Esophagus squamous epithelium (tissue), 5 donors: Measurements from ENCODE around the gene EPHA4. TPM values are rescaled to one million over a fixed set of nuclear protein-coding genes. Genes with fewer than 3 reads are reported as not detected.

Source experiments
- DNase-seq: peaks from one replicate; lab custom pipeline; 2025; lab: John Stamatoyannopoulos, UW
- H3K27ac ChIP-seq, 4 donors: fragments of 200-600 bp; sonication (generic); one replicate each; pipeline ENCODE4 v1.5.1; 2016 to 2019; ENCODE audit warnings: mild to moderate bottlenecking in 1 of 4
- H3K27me3 ChIP-seq, 4 donors: fragments of 200-600 bp; sonication (generic); 1 replicate in 3 of 4; 2 replicates in 1 of 4; pipeline versions ENCODE4 v1.5.1 to v1.6.0; 2017 to 2021; ENCODE audit warnings: antibody characterized with exemption in 1 of 4
- H3K36me3 ChIP-seq, 3 donors: fragments of 200-600 bp; sonication (generic); one replicate each; pipeline ENCODE4 v1.5.1; 2016 to 2019
- H3K4me1 ChIP-seq, 3 donors: fragments of 200-600 bp; sonication (generic); one replicate each; pipeline ENCODE4 v1.5.1; 2017 to 2019
- H3K4me3 ChIP-seq, 4 donors: fragments of 200-600 bp; sonication (generic); 1 replicate in 3 of 4; 2 replicates in 1 of 4; pipeline ENCODE4 v1.5.1; 2016 to 2019; ENCODE audit warnings: mild to moderate bottlenecking in 2 of 4, moderate library complexity in 1 of 4
- H3K9me3 ChIP-seq, 3 donors: fragments of 200-600 bp; sonication (generic); one replicate each; pipeline ENCODE4 v1.5.1; 2016 to 2019
- CTCF ChIP-seq, 6 experiments: fragments of 450-650 bp in 4 of 6; fragments of 200-600 bp in 2 of 6; sonication (generic) in 2 of 6; IDR thresholded peaks; one replicate each; pipeline ENCODE4 v1.5.1; 2016 to 2019; ENCODE audit warnings: antibody characterized with exemption in 6 of 6, mild to moderate bottlenecking in 4 of 6, moderate library complexity in 4 of 6
- POLR2A ChIP-seq, 4 donors: fragments of 450-650 bp; IDR thresholded peaks; one replicate each; pipeline ENCODE4 v1.6.1; 2017; ENCODE audit warnings: antibody characterized with exemption in 4 of 4, mild to moderate bottlenecking in 4 of 4, moderate library complexity in 3 of 4
- WGBS, 2 donors: methylation state at CpG; one replicate each; pipeline ENCODE4 v1.1.5; 2018; 5-methylcytosine and 5-hydroxymethylcytosine counted together
- intact Hi-C: fragments of 100-400 bp; cut with DNase I; formaldehyde crosslinking; loops from one replicate; pipeline ENCODE4 v1.15.0; 2022
- total RNA-seq, 4 donors: library from RNA; depleted of rRNA; stranded (reverse); fragments of >200 nt; gene quantifications; one replicate each; pipeline ENCODE4 v1.1.0, GENCODE V29; 2016
- donor health status: DM: yes; HTN: yes; CAD: no.

Gene EPHA4
- total RNA-seq, 4 donors from 2014 or later = 5.9 to 30.3 (median 25.2) TPM

DNA sequence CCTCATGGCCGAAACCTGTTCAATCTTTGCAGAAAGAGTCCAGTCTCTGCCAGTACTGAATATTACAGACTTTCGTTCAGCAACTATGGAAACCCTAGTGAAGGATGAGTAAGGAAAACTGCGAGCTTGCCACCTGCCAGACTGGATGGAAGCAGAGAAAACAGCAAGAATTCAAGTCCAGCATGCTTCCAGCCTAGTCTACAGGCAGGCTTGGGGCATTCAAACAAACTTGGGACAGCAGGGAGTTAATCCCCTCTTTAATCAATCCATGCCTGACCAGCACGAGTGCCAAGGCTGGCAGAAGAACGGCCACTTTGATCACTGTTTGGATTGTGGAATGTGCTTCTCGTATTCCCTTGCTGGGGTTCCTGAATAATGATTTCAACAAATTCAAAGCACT lies 145.2 kb downstream of the EPHA4 start:
- peaks cover 0 to 16% (median 5%) of the 10 kb centered on the region in 3 donors for H3K4me1 ChIP-seq
- no peak for DNase-seq
- H3K36me3 ChIP-seq = peaks cover 0 to 41% (median 0%) of the 10 kb centered on the region in 3 donors
- H3K4me3 ChIP-seq = no peak overlapping the region
- TF ChIP-seq CTCF (IDR thresholded peaks at IDR 0.05) = no peak
- no peak for TF ChIP-seq POLR2A (IDR thresholded peaks at IDR 0.05)
- WGBS, 2 donors = 72 to 82% methylated on average over 6 of the region's 6 CpGs
- no peak overlapping the region for H3K27ac ChIP-seq
- no peaks in the 10 kb centered on the region for H3K27me3 ChIP-seq
- intact Hi-C loops = no loop called here
- no peaks in the 10 kb centered on the region for H3K9me3 ChIP-seq

- Histone ChIP-seq H3K4me3 (no peak overlapping the region), H3K27me3 (no peaks in the 10 kb centered on the region), H3K27ac (no peak overlapping the region), H3K36me3 (peaks cover 0 to 41% (median 0%) of the 10 kb centered on the region in 3 donors), H3K4me1 (peaks cover 0 to 16% (median 5%) of the 10 kb centered on the region in 3 donors), H3K9me3 (no peaks in the 10 kb centered on the region)
- 77 to 90% methylated on average over 8 of the region's 8 CpGs for WGBS, 2 donors
- TF ChIP-seq POLR2A (IDR thresholded peaks at IDR 0.05) (no peak), CTCF (IDR thresholded peaks at IDR 0.05) (no peak)
- intact Hi-C loops = no loop called here
- no peak for DNase-seq
These were observed 146.2 kb downstream of the EPHA4 start for GRCh38 chr2:221425891-221426290.

- H3K4me3 ChIP-seq = no peak overlapping the region
- TF ChIP-seq POLR2A (IDR thresholded peaks at IDR 0.05) (no peak), CTCF (IDR thresholded peaks at IDR 0.05) (no peak)
- H3K27me3 ChIP-seq = no peaks in the 10 kb centered on the region
- intact Hi-C loops = no loop called here
- H3K36me3 ChIP-seq = peaks cover 0 to 40% (median 0%) of the 10 kb centered on the region in 3 donors
- 88 to 97% methylated on average over 4 of the region's 4 CpGs for WGBS, 2 donors
- no peak for DNase-seq
- no peak overlapping the region for H3K27ac ChIP-seq
- no peaks in the 10 kb centered on the region for H3K9me3 ChIP-seq
- peaks cover 0 to 16% (median 5%) of the 10 kb centered on the region in 3 donors for H3K4me1 ChIP-seq
These were observed 146.8 kb downstream of the EPHA4 start for GRCh38 chr2:221425353-221425752.

GRCh38 chr2:221423210-221423804 lies 148.8 kb downstream of the EPHA4 start:
- peak overlapping the region in 1 of 4 donors; percentile 69 for H3K27ac ChIP-seq

More at GRCh38 chr2:221423210-221423804, 148.8 kb downstream of the EPHA4 start:
- H3K9me3 ChIP-seq = no peaks in the 10 kb centered on the region
- intact Hi-C loops = no loop called here
- H3K27me3 ChIP-seq = no peaks in the 10 kb centered on the region
- WGBS, 2 donors = 33 to 47% methylated on average over 3 of the region's 3 CpGs
- TF ChIP-seq POLR2A (IDR thresholded peaks at IDR 0.05) (no peak), CTCF (IDR thresholded peaks at IDR 0.05) (no peak)
- H3K36me3 ChIP-seq = peaks cover 0 to 33% (median 0%) of the 10 kb centered on the region in 3 donors
- no peak for DNase-seq
- H3K4me3 ChIP-seq = no peak overlapping the region
- peaks cover 0 to 16% (median 5%) of the 10 kb centered on the region in 3 donors for H3K4me1 ChIP-seq
